ENCODE measurements around the gene ARL6IP5.

Gene ARL6IP5

DNA sequence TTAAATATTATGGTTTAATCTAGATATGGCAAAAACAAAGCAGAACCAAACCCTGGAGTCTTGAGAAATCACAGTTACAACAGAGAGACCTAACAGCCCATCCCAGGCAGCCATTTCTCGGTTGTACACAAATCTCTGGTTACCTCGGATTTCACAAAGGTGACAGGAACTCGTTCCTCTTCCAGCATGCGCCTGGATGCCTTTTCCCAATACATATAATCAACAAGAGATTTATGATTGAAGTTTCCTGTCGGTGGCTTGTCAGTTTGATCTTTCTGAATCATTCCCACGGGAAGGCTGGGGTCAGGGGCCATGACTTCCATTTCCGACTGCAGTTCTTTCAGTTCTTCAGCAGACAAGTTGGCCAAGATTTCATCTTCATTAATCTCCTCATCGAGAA, 37.2 kb downstream of the ARL6IP5 start:
- no peaks in the 10 kb centered on the region for H3K27me3 ChIP-seq (ENCODE audit: insufficient read depth, low read length, poor library complexity, severe bottlenecking)
- H3K79me2 ChIP-seq (ENCODE audit: insufficient read depth, low read length), result no peaks in the 10 kb centered on the region
- peak overlapping the region; percentile 91; the same call in 1 of the 2 replicates for H2AFZ ChIP-seq (ENCODE audit: low read length)
- no peaks in the 10 kb centered on the region for H3F3A ChIP-seq (ENCODE audit: low read depth)
- H3K9me2 ChIP-seq (replicated peaks; ENCODE audit: low read depth, low read length), result no peaks in the 10 kb centered on the region
- H3K4me2 ChIP-seq (ENCODE audit: low read depth, low read length, poor library complexity, severe bottlenecking), result no peak overlapping the region
- no peaks in the 10 kb centered on the region for H3K9me3 ChIP-seq (ENCODE audit: insufficient read depth, low read depth, low read length)
- H3K4me1 ChIP-seq (ENCODE audit: insufficient read depth, low read length, poor library complexity, severe bottlenecking), result no peaks in the 10 kb centered on the region
- H3K36me3 ChIP-seq (ENCODE audit: insufficient read depth, low read length), result no peaks in the 10 kb centered on the region
- TF ChIP-seq, protein P1, sequence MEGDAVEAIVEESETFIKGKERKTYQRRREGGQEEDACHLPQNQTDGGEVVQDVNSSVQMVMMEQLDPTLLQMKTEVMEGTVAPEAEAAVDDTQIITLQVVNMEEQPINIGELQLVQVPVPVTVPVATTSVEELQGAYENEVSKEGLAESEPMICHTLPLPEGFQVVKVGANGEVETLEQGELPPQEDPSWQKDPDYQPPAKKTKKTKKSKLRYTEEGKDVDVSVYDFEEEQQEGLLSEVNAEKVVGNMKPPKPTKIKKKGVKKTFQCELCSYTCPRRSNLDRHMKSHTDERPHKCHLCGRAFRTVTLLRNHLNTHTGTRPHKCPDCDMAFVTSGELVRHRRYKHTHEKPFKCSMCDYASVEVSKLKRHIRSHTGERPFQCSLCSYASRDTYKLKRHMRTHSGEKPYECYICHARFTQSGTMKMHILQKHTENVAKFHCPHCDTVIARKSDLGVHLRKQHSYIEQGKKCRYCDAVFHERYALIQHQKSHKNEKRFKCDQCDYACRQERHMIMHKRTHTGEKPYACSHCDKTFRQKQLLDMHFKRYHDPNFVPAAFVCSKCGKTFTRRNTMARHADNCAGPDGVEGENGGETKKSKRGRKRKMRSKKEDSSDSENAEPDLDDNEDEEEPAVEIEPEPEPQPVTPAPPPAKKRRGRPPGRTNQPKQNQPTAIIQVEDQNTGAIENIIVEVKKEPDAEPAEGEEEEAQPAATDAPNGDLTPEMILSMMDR (conservative IDR thresholded peaks at IDR 0.05; ENCODE audit: low read length), result no peak
- no peak for TF ChIP-seq EZH2phosphoT487 (IDR thresholded peaks at IDR 0.05; ENCODE audit: borderline replicate concordance)
- no peak overlapping the region for H3K9ac ChIP-seq (ENCODE audit: low read depth, low read length, poor library complexity, severe bottlenecking)
- H4K20me1 ChIP-seq (ENCODE audit: insufficient read depth, low read length, poor library complexity, severe bottlenecking), result no peaks in the 10 kb centered on the region
- no peak overlapping the region for H3K4me3 ChIP-seq (ENCODE audit: low read length, poor library complexity, severe bottlenecking)

DNA sequence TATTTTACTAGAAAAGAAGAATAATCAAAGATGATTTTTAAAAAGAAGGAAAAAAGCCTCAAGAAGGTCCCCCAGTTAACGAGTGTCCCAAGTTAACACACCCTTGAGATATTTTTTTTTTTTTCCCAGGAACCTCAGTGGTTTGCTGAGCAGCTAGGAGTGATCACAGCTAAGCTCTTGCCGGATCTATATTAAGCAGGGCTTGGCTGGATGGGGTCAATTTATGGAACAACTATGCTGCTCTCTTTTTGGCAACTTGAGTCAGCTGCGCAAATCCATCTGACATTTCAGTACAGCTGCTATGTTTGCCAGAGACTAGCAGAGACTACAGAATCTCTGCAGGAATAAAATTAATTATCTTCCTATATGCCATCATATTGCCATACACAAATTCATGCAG, 37.7 kb downstream of the ARL6IP5 start, which contains the start of gene LMOD3:
Gene LMOD3 (minus strand): TSS at position 193 of the 400 bp plus-strand sequence. CDS start 209 bp downstream, outside the sequence.
- Histone ChIP-seq H3K4me2 (ENCODE audit: low read depth, low read length, poor library complexity, severe bottlenecking) (no peak within 1 kb of the TSS), H2AFZ (ENCODE audit: low read length) (peak within 1 kb of the TSS; percentile 91)

DNA sequence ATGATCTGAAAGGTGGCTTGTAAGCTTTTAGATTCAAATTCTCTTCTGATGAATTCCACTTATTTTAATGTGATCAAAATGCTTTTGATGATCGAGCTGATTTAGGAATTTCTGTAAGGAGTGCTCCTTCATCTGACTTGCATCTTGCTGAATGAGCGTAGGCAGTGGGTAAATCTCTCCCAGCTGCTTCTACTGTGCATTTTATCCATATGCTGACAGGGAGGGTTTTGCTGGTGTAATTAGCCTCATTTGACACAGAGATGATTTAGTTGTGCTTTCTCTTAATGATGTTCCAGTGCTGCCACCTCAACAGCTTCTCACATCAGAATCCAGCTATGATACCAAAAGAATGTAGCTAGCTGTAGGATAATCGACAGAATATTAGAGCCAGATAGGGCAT, 41.5 kb downstream of the ARL6IP5 start:
- Histone ChIP-seq H3K9me3 (ENCODE audit: insufficient read depth, low read depth, low read length) (no peaks in the 10 kb centered on the region), H3K4me1 (ENCODE audit: insufficient read depth, low read length, poor library complexity, severe bottlenecking) (no peaks in the 10 kb centered on the region), H4K20me1 (ENCODE audit: insufficient read depth, low read length, poor library complexity, severe bottlenecking) (no peaks in the 10 kb centered on the region), H3F3A (ENCODE audit: low read depth) (no peaks in the 10 kb centered on the region), H3K79me2 (ENCODE audit: insufficient read depth, low read length) (no peaks in the 10 kb centered on the region), H3K9me2 (replicated peaks; ENCODE audit: low read depth, low read length) (no peaks in the 10 kb centered on the region), H2AFZ (ENCODE audit: low read length) (no peak overlapping the region), H3K27me3 (ENCODE audit: insufficient read depth, low read length, poor library complexity, severe bottlenecking) (no peaks in the 10 kb centered on the region), H3K4me3 (ENCODE audit: low read length, poor library complexity, severe bottlenecking) (no peak overlapping the region), H3K36me3 (ENCODE audit: insufficient read depth, low read length) (no peaks in the 10 kb centered on the region), H3K4me2 (ENCODE audit: low read depth, low read length, poor library complexity, severe bottlenecking) (no peak overlapping the region), H3K9ac (ENCODE audit: low read depth, low read length, poor library complexity, severe bottlenecking) (no peak overlapping the region)
- TF ChIP-seq, protein P1 (conservative IDR thresholded peaks at IDR 0.05; ENCODE audit: low read length), result no peak
- no peak for TF ChIP-seq EZH2phosphoT487 (IDR thresholded peaks at IDR 0.05; ENCODE audit: borderline replicate concordance)

More for the DNA sequence above, 37.7 kb downstream of the ARL6IP5 start, which contains the start of gene LMOD3:
- TF ChIP-seq, protein P1 (conservative IDR thresholded peaks at IDR 0.05; ENCODE audit: low read length), result no peak
- TF ChIP-seq EZH2phosphoT487 (IDR thresholded peaks at IDR 0.05; ENCODE audit: borderline replicate concordance), result no peak
- H3K4me1 ChIP-seq (ENCODE audit: insufficient read depth, low read length, poor library complexity, severe bottlenecking), result no peaks in the 10 kb centered on the region
- H3K27me3 ChIP-seq (ENCODE audit: insufficient read depth, low read length, poor library complexity, severe bottlenecking), result no peaks in the 10 kb centered on the region
- no peak within 1 kb of the TSS for H3K9ac ChIP-seq (ENCODE audit: low read depth, low read length, poor library complexity, severe bottlenecking)
- no peaks in the 10 kb centered on the region for H3K79me2 ChIP-seq (ENCODE audit: insufficient read depth, low read length)
- no peaks in the 10 kb centered on the region for H3K36me3 ChIP-seq (ENCODE audit: insufficient read depth, low read length)
- H3K4me3 ChIP-seq (ENCODE audit: low read length, poor library complexity, severe bottlenecking), result no peak within 1 kb of the TSS
- H4K20me1 ChIP-seq (ENCODE audit: insufficient read depth, low read length, poor library complexity, severe bottlenecking), result no peaks in the 10 kb centered on the region
- no peaks in the 10 kb centered on the region for H3F3A ChIP-seq (ENCODE audit: low read depth)
- H3K9me2 ChIP-seq (replicated peaks; ENCODE audit: low read depth, low read length), result no peaks in the 10 kb centered on the region
- no peaks in the 10 kb centered on the region for H3K9me3 ChIP-seq (ENCODE audit: insufficient read depth, low read depth, low read length)

All from Loucy (cell line).